Measurements from ENCODE around the gene HABP4.

DNA sequence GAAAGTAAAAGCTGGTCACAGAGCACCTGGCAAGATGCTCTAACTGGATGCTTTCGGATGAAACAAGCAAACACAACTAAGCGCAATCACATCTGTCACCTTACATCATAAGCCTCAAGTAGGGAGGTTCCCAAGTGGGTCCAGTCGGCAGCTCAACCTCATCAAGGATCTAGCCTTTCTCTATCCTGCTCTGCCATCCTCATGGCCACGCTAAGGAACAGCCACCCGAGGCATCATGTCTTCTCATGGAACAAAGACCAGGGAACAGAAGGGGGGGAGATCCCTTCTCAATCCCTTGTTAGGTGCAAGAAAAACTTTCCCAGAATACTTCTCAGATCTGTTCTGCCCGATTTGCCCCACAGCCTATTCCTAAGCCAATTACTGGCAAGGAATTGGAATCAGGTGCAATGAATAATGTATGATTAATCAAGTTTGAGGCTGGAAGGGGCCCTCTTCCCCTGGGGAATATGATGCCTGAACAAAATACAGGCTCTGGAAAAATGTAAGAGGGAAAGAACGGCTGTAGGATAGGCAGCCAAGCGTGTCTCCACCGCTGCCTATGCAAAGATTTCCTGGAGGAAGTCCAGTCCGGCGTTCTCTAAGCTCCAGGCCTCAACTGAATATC is 1.3 kb upstream of the HABP4 start:
- TF ChIP-seq CTCF (conservative IDR thresholded peaks at IDR 0.05; ENCODE audit: low read depth, low read length) = no peak
- TF ChIP-seq POLR2A (IDR thresholded peaks at IDR 0.05; ENCODE audit: low read depth, low read length) = no peak
- TF ChIP-seq NFE2L2 (IDR thresholded peaks at IDR 0.05; ENCODE audit: low read depth, low read length) = no peak
- no peak for TF ChIP-seq CEBPB (IDR thresholded peaks at IDR 0.05; ENCODE audit: low read depth, low read length)
- no peak for TF ChIP-seq RFX5 (IDR thresholded peaks at IDR 0.05; ENCODE audit: low read depth, low read length)
- TF ChIP-seq, protein P1, sequence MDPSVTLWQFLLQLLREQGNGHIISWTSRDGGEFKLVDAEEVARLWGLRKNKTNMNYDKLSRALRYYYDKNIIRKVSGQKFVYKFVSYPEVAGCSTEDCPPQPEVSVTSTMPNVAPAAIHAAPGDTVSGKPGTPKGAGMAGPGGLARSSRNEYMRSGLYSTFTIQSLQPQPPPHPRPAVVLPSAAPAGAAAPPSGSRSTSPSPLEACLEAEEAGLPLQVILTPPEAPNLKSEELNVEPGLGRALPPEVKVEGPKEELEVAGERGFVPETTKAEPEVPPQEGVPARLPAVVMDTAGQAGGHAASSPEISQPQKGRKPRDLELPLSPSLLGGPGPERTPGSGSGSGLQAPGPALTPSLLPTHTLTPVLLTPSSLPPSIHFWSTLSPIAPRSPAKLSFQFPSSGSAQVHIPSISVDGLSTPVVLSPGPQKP (IDR thresholded peaks at IDR 0.05; ENCODE audit: borderline replicate concordance, low read depth, low read length) = no peak
- TF ChIP-seq RAD21 (IDR thresholded peaks at IDR 0.05; ENCODE audit: low read length) = no peak
- no peak for TF ChIP-seq MAFK (IDR thresholded peaks at IDR 0.05; ENCODE audit: low read depth, low read length)
- TF ChIP-seq FOS (IDR thresholded peaks at IDR 0.05; ENCODE audit: low read depth, low read length) = no peak
- no peak for TF ChIP-seq CHD1 (IDR thresholded peaks at IDR 0.05; ENCODE audit: low read depth, low read length)
- no peak for TF ChIP-seq MXI1 (IDR thresholded peaks at IDR 0.05; ENCODE audit: borderline replicate concordance, low read depth, low read length)
